OCI-LY3 (cell line): ENCODE data around the gene JUP.

Experiments used
- EZH2phosphoT487 ChIP-seq: fragments of 200-600 bp; shearing (Covaris generic); IDR thresholded peaks from 2 replicates; pipeline ENCODE4 v1.6.1; 2018; ENCODE audit warnings: antibody characterized with exemption, mixed run types, low read depth
- TF ChIP-seq, protein P1 (sequence below): fragments of 200-600, 300-600 bp; sonication (generic); IDR thresholded peaks from 2 replicates; pipeline ENCODE4 v1.5.1; 2014; ENCODE audit warnings: antibody characterized with exemption, low read length, low read depth

DNA sequence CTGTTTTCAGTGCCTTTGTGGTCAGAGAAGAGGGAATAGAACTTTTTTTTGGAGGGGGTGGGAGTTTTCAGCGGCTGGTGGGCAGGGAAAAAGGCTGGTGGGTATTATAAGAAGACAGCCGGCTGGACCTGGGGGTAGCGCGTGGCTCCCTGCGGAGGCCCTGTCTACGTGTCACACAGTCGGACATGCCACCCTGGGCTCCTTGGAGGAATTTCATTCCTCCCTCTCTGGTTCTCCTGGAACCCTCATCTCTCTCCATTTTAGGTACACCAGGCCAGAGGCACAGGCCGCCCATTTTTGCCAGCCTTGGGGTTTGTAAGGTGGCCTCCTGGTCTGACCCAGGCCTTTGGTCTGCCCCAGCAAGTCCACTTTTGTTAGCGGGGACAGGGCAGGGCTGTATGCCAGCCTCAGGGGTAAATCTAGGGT, 27.2 kb upstream of the JUP start:
- TF ChIP-seq, protein P1, sequence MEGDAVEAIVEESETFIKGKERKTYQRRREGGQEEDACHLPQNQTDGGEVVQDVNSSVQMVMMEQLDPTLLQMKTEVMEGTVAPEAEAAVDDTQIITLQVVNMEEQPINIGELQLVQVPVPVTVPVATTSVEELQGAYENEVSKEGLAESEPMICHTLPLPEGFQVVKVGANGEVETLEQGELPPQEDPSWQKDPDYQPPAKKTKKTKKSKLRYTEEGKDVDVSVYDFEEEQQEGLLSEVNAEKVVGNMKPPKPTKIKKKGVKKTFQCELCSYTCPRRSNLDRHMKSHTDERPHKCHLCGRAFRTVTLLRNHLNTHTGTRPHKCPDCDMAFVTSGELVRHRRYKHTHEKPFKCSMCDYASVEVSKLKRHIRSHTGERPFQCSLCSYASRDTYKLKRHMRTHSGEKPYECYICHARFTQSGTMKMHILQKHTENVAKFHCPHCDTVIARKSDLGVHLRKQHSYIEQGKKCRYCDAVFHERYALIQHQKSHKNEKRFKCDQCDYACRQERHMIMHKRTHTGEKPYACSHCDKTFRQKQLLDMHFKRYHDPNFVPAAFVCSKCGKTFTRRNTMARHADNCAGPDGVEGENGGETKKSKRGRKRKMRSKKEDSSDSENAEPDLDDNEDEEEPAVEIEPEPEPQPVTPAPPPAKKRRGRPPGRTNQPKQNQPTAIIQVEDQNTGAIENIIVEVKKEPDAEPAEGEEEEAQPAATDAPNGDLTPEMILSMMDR: no peak
- no peak for TF ChIP-seq EZH2phosphoT487
